ENCODE measurements around the gene UCP3.

Gene UCP3

GRCh38 chr11:74018331-74019005, 9.6 kb upstream of the UCP3 start:
- no peak for DNase-seq (ENCODE audit: low read depth in 2 of 2, low spot score in 1 of 2)

DNA sequence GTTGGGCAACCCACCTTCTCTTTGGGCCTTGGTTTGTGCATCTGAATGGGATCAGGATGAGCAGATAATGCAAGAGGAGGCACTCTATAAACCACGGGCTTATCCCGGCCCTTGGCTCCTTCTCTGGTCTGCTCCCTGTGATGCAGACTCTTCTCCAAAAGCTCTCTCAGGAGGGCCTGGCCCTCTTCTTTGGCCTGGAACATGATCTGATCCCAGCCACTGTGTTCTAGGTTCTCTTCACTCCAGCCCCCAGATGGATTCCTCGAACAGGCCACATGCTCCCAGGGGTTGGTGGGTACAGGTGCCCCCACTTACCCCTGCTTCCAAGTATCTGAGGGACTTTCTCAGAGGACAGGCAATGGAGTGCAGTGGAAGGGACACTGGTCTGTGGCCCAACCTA, 8.7 kb upstream of the UCP3 start:
- DNase-seq (ENCODE audit: low read depth in 2 of 2, low spot score in 1 of 2) = no peak

DNA sequence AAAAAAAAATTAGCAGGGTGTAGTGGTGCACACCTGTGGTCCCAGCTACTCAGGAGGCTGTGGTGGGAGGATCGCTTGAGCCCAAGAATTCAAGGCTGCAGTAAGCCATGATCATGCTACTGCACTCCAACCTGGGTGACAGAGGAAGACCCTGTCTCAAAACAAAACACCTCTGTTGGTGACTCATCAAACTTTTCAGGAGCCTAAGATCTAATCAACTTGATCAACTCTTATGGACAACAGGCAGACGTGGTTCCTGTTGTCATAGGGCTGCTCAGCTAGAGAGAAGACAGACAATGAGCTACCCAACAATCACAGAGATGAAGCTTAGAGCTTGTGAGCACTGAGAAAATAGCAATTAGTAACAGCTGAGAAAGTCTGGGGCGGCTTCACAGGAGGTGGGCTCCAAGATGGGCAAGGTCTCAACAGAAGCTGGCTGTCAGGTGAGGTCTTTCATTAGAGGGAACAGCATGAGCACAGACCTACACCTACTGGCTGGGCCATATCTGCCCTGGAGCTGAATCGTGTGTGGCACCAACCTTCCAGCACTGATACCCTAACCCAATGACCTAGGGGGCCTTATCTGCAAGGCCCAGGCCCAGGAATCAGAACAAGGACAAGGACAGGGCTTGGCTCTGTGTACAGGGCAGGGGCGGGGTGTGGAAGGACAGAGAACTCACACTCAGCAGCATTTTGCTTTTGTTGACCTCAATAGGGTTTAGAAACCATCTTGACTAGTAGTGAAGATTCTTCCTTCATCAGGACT, 7.2 kb upstream of the UCP3 start:
- no peak for DNase-seq (ENCODE audit: low read depth in 2 of 2, low spot score in 1 of 2)

GRCh38 chr11:74014880-74015279, 6.0 kb upstream of the UCP3 start:
- no peak for DNase-seq (ENCODE audit: low read depth in 2 of 2, low spot score in 1 of 2)

GRCh38 chr11:74013141-74013540, 4.3 kb upstream of the UCP3 start:
- no peak for DNase-seq (ENCODE audit: low read depth in 2 of 2, low spot score in 1 of 2)

- DNase-seq (ENCODE audit: low read depth in 2 of 2, low spot score in 1 of 2) = no peak
Measured at GRCh38 chr11:74012074-74012809, 3.4 kb upstream of the UCP3 start.

DNA sequence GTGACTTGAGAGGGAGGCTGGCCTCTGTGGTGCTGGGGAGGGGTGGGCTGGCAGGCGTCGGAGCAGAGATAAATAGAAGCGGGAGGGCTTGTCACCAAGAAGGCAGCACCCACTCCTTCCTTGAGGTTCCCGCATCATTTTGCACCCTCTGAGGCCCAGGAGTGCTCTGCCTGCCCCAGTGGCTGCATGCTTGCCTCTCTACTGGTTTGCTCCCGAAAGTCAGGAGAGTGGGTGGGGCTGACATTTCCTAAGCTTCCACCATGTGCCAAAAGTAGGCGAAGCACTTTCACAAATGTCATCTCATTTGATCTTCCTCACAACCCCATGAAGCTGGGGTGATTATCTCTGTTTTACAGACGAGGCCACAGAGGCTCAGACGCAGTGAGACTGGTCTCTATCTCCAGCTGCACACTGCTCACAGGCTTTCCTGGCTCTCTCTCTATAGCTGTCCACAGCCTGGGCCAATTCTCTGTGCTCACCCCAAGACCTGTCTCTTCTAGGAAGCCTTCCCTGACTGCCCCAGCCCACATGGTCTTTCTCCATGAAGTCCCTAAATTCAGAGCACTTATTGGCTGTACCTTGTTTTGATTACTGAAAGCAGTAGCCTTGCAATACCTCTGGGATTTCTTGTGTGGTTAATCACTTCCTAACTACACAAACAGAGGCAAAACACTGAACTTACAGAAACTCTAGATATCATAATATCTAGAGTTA, 2.6 kb upstream of the UCP3 start:
- no peak for DNase-seq (ENCODE audit: low read depth in 2 of 2, low spot score in 1 of 2)

- DNase-seq (ENCODE audit: low read depth in 2 of 2, low spot score in 1 of 2) = no peak
Measured at GRCh38 chr11:74010306-74011300, 1.7 kb upstream of the UCP3 start.

DNA sequence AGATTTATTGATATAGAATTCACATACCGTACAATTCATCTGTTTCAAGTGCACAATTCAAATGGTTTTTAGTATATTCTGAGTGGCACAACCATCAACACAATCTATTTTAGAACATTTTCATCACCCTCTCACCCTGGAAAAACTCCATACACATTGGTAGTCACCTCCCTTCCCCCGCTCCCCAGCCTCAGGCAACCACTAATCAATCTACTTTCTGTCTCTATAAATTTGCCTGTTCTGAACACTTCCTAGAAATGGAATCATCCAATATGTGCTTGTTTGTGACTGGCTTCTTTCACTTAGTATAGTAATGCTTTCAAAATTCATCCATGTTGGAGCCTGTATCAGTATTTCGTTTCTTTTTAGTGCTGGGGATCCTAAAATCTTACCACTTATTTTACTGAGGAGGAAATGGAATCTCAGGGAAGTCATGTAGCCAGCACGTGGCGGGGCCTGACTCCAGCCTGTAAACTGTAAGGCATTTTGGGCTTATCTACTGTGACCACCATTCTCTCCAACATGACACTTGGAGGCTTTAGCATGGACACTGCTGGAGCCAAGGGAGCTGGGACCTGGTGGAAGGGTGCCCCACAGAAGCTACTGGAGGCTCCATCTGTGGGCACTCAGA, 905 bp upstream of the UCP3 start:
- DNase-seq (ENCODE audit: low read depth in 2 of 2, low spot score in 1 of 2) = no peak

- no peak for DNase-seq (ENCODE audit: low read depth in 2 of 2, low spot score in 1 of 2)
Measured at GRCh38 chr11:74009230-74009547, 304 bp upstream of the UCP3 start.

- no peak for DNase-seq (ENCODE audit: low read depth in 2 of 2, low spot score in 1 of 2)
Measured at GRCh38 chr11:74007691-74008372, 1.1 kb downstream of the UCP3 start.

GRCh38 chr11:74006743-74007304, 2.1 kb downstream of the UCP3 start:
- DNase-seq (ENCODE audit: low read depth in 2 of 2, low spot score in 1 of 2) = no peak

DNA sequence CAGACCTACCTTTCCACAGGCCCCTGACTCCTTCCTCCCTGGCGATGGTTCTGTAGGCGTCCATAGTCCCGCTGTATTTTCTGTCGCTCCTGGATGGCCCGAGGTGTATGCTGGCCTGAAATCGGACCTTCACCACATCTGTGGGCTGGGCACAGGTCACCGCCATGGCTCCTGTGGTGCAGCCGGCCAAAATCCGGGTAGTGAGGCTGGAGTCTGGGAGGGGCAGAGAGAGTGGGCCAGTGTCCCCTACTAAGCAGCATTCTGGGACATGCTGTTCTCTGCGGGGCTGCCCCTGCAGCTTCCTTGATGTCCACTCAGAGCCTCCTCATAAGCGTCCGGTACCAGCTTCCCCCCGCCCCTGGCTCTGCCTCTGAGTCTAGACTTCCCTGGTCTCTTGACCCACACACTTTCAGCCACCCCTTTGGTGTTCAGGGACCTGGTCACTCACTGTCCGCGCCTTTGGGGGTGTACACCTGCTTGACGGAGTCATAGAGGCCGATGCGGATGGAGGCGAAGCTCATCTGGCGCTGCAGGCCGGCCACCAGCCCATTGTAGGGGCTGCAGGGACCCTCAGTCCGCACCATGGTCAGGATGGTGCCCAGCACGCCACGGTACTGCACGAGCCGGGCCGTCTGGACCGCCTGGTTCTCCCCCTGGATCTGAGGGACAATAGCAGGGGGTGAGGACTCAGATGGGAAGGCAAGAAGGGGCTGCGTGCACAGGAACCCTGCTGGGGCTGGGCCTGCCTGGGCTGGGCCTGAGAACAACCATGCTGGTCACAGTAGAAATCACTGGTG, 3.0 kb downstream of the UCP3 start:
- no peak for DNase-seq (ENCODE audit: low read depth in 2 of 2, low spot score in 1 of 2)

DNA sequence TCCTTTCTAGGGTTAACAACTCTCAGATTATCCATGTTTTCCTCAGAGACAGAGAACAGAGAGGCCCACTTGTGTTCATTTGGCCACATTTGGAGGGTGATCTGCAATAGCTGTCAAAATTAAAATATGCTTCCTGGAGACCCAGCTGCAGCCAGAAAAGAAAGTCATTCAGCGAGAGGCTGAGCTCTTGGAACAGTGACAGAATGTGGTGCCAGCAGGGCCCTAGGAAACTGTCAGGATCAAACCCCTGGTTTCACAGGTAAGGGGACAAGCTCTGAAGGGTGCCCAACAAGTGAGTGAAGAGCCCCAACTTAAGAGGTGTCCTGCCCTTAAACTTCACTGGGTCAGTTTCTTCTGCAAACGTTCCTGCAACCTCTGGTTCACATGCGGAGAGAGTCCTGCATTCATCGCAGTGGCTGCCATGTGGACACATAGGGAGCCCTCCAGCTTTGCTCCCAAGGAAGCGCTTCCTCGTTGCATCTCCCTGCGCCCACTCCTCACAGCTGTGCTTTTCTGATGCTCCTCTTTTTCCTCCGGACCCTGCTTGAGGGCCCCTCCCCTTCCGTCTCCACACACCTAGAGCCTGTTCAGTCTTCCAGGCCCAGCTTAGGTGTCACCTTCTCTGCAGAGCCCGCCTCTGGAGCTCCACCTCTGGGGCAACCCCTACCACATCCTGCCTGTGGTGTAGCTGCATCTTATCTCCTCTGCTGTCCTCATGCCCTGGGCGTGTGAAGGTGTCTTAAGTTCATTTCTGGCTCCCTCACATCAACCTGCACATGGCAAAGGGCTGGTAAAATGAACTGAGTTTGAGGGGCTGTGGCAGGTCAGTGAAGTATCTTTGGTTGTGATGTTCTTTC, 3.9 kb downstream of the UCP3 start:
- DNase-seq (ENCODE audit: low read depth in 2 of 2, low spot score in 1 of 2) = peak; percentile 44 to 71

DNA sequence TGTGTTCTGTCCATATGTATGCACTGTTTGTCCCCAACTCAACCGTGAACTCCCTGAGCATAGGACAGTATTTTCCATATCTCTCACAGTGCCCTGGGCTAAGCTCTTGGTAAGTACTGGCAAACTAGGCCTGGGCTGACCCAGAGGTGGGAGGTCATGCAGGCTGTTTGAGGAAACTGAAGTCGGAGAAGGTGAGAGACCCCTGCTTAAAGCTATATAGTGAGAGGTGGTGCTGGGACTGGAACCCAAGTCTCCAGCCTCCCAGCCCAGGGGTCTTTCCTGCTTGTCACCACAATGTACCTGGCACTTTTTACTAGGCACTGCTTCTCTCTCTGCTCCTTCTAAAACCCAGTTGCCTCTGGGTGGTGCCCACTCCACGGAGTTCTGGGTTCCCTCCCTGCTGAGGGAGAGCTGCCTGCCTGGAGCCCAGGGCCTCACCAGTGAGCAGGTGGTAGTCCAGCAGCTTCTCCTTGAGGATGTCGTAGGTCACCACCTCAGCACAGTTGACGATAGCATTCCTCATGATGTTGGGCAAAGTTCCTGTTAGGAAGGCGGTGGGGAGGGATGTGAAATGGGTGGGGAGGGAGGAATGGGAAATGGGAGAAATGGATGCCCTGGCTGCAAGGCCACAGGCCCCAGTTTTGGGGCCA, 4.7 kb downstream of the UCP3 start:
- DNase-seq (ENCODE audit: low read depth in 2 of 2, low spot score in 1 of 2) = no peak

DNA sequence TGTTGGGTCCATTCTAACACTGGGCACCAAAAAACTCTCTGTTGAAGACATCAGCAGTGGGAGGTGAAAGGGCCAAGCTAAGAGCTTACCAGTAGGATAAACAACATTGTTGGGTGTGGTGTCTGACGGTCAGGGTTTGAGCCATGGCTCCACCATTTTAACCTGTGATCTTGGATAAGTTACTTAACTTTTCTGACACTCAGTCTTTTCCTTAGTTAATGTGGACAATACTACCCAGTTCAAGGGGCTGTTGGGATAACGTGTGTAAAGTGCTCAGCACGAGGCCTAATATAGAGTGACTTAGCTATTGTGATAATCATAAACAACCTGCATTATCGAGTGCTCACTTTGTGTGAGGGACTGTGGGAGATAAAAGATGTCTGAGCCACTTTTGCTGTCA, 6.1 kb downstream of the UCP3 start:
- no peak for DNase-seq (ENCODE audit: low read depth in 2 of 2, low spot score in 1 of 2)

- DNase-seq (ENCODE audit: low read depth in 2 of 2, low spot score in 1 of 2) = no peak
Measured at GRCh38 chr11:74001822-74002286, 7.0 kb downstream of the UCP3 start.
